Glutamatergic neuron (in vitro differentiated cells): ENCODE results near the gene NCAM1. TPM values are rescaled to one million over a fixed set of nuclear protein-coding genes. Genes with fewer than 3 reads are reported as not detected.

Experiments
- DNase-seq: peaks from one replicate; pipeline ENCODE4 v3.0.0; 2022
- H3K27ac Mint-ChIP-seq: one replicate; pipeline ENCODE4 v1.8.0; 2020; ENCODE audit warnings: mild to moderate bottlenecking, mixed read lengths, inconsistent platforms; ENCODE audit not compliant: unreplicated experiment
- H3K27me3 Mint-ChIP-seq: one replicate; pipeline ENCODE4 v1.8.0; 2020; ENCODE audit warnings: mild to moderate bottlenecking, moderate library complexity, mixed read lengths, inconsistent platforms; ENCODE audit not compliant: unreplicated experiment
- H3K36me3 Mint-ChIP-seq: one replicate; pipeline ENCODE4 v1.8.0; 2020; ENCODE audit warnings: mild to moderate bottlenecking, mixed read lengths, inconsistent platforms; ENCODE audit not compliant: unreplicated experiment
- H3K4me1 Mint-ChIP-seq: one replicate; pipeline ENCODE4 v1.8.0; 2020; ENCODE audit warnings: mild to moderate bottlenecking, low read depth, mixed read lengths, inconsistent platforms; ENCODE audit not compliant: unreplicated experiment
- H3K4me3 Mint-ChIP-seq: one replicate; pipeline ENCODE4 v1.8.0; 2020; ENCODE audit warnings: mild to moderate bottlenecking, mixed read lengths, inconsistent platforms; ENCODE audit not compliant: unreplicated experiment
- H3K9me3 Mint-ChIP-seq: one replicate; pipeline ENCODE4 v1.8.0; 2020; ENCODE audit warnings: mild to moderate bottlenecking, moderate library complexity, mixed read lengths, inconsistent platforms; ENCODE audit not compliant: unreplicated experiment
- total RNA-seq: library from RNA; stranded (reverse); fragmentation: NEBNext Ultra II Directional; extraction: Animal tissue kit (Norgen Biotek cat#: 25700); gene quantifications from one replicate; pipeline ENCODE4 v1.2.1, GENCODE V29; 2021; ENCODE audit not compliant: unreplicated experiment
- TF ChIP-seq, protein P1 (sequence below): fragments of 200-600 bp; sonication (generic); IDR thresholded peaks from one replicate; pipeline ENCODE4 v1.5.0; 2021; ENCODE audit not compliant: partially characterized antibody, unreplicated experiment

Gene NCAM1
- total RNA-seq, 1 donor from 2014 or later, result 819 TPM

DNA sequence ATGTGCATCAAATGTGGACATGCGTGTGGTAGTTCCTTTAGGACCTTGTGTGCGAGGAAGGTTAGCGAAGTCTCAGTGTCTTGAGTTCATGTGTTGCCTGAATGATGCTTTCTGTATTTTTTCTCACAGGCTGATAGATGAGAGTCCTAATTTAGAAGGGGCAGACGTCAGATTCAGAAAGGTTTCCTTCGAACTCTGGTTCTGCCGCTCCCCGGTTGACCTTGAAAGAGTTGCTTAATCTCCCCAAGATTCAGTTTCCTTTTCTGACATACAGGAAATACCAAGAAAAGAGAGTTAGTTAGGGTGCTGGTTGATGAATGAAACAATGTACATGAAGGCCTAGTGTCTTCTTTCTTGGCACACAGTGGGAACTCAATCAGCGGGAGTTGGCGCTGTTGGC lies 317.3 kb downstream of the NCAM1 start:
- DNase-seq, result no peak
- peaks cover 7% of the 10 kb centered on the region for H3K27me3 Mint-ChIP-seq
- H3K27ac Mint-ChIP-seq, result no peak overlapping the region
- TF ChIP-seq, protein P1, sequence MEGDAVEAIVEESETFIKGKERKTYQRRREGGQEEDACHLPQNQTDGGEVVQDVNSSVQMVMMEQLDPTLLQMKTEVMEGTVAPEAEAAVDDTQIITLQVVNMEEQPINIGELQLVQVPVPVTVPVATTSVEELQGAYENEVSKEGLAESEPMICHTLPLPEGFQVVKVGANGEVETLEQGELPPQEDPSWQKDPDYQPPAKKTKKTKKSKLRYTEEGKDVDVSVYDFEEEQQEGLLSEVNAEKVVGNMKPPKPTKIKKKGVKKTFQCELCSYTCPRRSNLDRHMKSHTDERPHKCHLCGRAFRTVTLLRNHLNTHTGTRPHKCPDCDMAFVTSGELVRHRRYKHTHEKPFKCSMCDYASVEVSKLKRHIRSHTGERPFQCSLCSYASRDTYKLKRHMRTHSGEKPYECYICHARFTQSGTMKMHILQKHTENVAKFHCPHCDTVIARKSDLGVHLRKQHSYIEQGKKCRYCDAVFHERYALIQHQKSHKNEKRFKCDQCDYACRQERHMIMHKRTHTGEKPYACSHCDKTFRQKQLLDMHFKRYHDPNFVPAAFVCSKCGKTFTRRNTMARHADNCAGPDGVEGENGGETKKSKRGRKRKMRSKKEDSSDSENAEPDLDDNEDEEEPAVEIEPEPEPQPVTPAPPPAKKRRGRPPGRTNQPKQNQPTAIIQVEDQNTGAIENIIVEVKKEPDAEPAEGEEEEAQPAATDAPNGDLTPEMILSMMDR, result no peak
- no peak overlapping the region for H3K4me3 Mint-ChIP-seq
- peaks cover 7% of the 10 kb centered on the region for H3K9me3 Mint-ChIP-seq
- H3K36me3 Mint-ChIP-seq, result peaks cover 5% of the 10 kb centered on the region
- peaks cover 16% of the 10 kb centered on the region for H3K4me1 Mint-ChIP-seq

DNA sequence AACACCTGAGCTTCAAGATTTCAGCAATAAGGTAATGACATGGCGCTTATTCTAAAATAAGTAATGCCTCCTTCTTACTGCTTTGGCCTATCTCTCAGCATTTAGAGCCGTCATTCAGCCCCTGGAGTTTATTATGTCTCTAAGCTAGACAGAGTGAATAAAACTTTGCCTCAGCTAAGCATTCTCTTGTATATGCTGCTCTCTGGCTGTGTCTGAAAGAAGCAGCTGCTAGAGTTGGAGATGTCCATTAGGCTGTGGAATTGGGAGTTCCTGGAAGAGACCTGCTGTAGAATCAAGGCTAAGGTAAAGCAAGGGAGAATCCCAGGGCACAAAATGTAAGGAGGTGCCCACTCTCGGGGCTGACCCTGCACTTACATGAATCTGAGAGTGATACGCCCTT lies 317.7 kb downstream of the NCAM1 start:
- Mint-ChIP-seq H3K36me3 (peaks cover 5% of the 10 kb centered on the region), H3K4me3 (no peak overlapping the region), H3K27ac (no peak overlapping the region), H3K9me3 (peaks cover 4% of the 10 kb centered on the region), H3K4me1 (peaks cover 13% of the 10 kb centered on the region), H3K27me3 (peaks cover 4% of the 10 kb centered on the region)
- DNase-seq, result no peak
- TF ChIP-seq, protein P1, result no peak

DNA sequence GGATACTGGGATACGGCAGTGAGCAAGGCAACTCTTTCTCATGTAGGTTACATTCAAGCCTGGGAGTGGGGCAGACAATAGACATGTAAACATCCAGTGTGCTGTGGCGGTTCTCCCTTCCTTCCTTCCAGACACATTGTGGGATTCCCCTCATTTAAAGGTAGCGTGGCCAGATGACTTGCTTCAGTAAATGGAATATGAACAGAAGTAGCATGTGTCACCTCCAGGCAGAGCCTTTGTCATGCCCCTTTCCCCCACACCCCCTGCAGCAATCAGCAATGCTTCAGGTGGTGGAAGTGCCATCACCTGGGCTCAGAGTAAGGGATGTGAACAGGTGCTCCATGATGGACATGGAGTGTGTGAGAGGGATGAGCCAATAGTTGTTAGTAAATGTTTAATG lies 318.4 kb downstream of the NCAM1 start:
- TF ChIP-seq, protein P1, result no peak
- H3K4me1 Mint-ChIP-seq, result peaks cover 10% of the 10 kb centered on the region
- H3K27ac Mint-ChIP-seq, result no peak overlapping the region
- H3K4me3 Mint-ChIP-seq, result no peak overlapping the region
- no peak for DNase-seq
- H3K9me3 Mint-ChIP-seq, result peaks cover 4% of the 10 kb centered on the region
- peaks cover 5% of the 10 kb centered on the region for H3K36me3 Mint-ChIP-seq
- H3K27me3 Mint-ChIP-seq, result peaks cover 4% of the 10 kb centered on the region

DNA sequence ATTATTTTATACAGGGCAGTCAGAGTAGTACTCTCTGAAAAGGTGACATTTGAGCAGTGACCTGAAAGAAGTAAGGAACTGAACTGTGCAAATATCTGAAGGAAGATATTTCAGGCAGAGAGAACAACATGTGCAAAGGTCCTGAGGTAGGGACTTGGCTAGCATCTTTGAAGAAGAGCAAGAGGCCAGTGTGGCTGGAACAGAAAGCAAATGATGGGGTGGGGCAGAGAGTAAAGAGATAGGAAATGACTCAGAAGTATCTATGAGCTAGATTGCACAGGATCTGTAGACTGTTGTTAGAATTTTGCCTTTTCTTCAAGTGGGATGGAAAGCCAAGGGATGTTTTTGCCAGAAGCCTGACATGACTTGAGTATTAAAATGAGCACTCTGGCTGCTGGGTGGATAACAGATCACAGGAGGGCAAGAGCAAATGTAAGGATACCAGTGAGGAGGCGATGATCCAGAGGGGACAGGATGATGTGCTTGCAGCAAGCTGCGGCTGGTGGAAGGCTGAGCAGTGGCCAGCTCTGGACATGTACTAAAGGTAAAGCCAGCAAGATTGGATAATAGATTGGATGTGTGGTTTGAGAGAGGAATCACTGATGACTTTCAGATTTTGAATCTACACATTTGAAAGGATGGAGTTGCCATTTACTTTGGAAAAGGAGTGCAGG lies 320.0 kb downstream of the NCAM1 start:
- TF ChIP-seq, protein P1, result no peak
- Mint-ChIP-seq H3K36me3 (peaks cover 5% of the 10 kb centered on the region), H3K27ac (no peak overlapping the region), H3K4me1 (peaks cover 4% of the 10 kb centered on the region), H3K4me3 (no peak overlapping the region), H3K9me3 (peaks cover 3% of the 10 kb centered on the region), H3K27me3 (peaks cover 1% of the 10 kb centered on the region)
- DNase-seq, result no peak

- H3K4me3 Mint-ChIP-seq, result no peak overlapping the region
- DNase-seq, result no peak
- H3K36me3 Mint-ChIP-seq, result peaks cover 8% of the 10 kb centered on the region
- no peak overlapping the region for H3K27ac Mint-ChIP-seq
- H3K27me3 Mint-ChIP-seq, result peaks cover 9% of the 10 kb centered on the region
- peaks cover 15% of the 10 kb centered on the region for H3K4me1 Mint-ChIP-seq
- TF ChIP-seq, protein P1, result no peak
- H3K9me3 Mint-ChIP-seq, result peaks cover 5% of the 10 kb centered on the region
Measured at GRCh38 chr11:113282898-113283437, 321.7 kb downstream of the NCAM1 start.
